Panc1 (cell line): ENCODE measurements around the gene HHAT. TPM values are rescaled to one million over a fixed set of nuclear protein-coding genes. Genes with fewer than 3 reads are reported as not detected.

Experiments
- ATAC-seq: fragments of 200-7000 bp; cut with Tn5 transposase; 2 replicates; pipeline ENCODE4 v1.9.1; 2020; ENCODE audit warnings: mild to moderate bottlenecking, moderate library complexity
- Bru-seq: library from RNA; stranded (reverse); fragments of 400-500 nt; gene quantifications from one replicate; lab custom pipeline; 2021; lab: Mats Ljungman, UMichigan
- BruChase-seq, 2 experiments: library from RNA; stranded (reverse); fragments of 400-500 nt; gene quantifications; one replicate each; lab custom pipeline; 2021; lab: Mats Ljungman, UMichigan
- BruUV-seq: library from RNA; stranded (reverse); fragments of 400-500 nt; replicated peaks from 2 replicates; lab custom pipeline; 2021; lab: Mats Ljungman, UMichigan
- CTCF ChIA-PET: fragments of 300-600 bp; sonication (Branson Sonifier 250); formaldehyde crosslinking; loops from one replicate; lab custom pipeline; 2022; ENCODE audit warnings: antibody characterized with exemption; lab: Charles Lee
- POLR2A ChIA-PET: fragments of 300-600 bp; sonication (Branson Sonifier 250); formaldehyde crosslinking; loops from one replicate; lab custom pipeline; 2022; ENCODE audit warnings: antibody characterized with exemption; lab: Charles Lee
- DNase-seq: peaks from one replicate; pipeline ENCODE4 v3.0.0-alpha.2; 2010; ENCODE audit warnings: low read depth, low spot score
- H3K27ac ChIP-seq: 2 replicates; pipeline ENCODE4 v1.5.1; 2011; ENCODE audit warnings: mild to moderate bottlenecking, low read length, inconsistent platforms
- H3K27me3 ChIP-seq: fragments of 200-500 bp; sonication (Bioruptor generic); 2 replicates; pipeline ENCODE4 v1.6.0; 2014; ENCODE audit warnings: low read length, inconsistent platforms; ENCODE audit not compliant: control insufficient read depth, insufficient read depth
- H3K36me3 ChIP-seq: fragments of 200-500 bp; sonication (Bioruptor generic); 2 replicates; pipeline ENCODE4 v1.5.1; 2014; ENCODE audit warnings: inconsistent platforms, mild to moderate bottlenecking, low read length, moderate library complexity; ENCODE audit not compliant: control insufficient read depth, insufficient read depth
- H3K4me1 ChIP-seq: 2 replicates; pipeline ENCODE4 v1.5.1; 2011; ENCODE audit warnings: inconsistent platforms, mild to moderate bottlenecking, low read length, moderate library complexity; ENCODE audit not compliant: control insufficient read depth, insufficient read depth
- H3K4me3 ChIP-seq, 2 experiments: 2 replicates each; pipeline ENCODE4 v1.5.1; 2011 to 2012; ENCODE audit warnings: low read depth in 2 of 2, low read length in 2 of 2, mild to moderate bottlenecking in 2 of 2, inconsistent platforms in 1 of 2, moderate library complexity in 1 of 2
- H3K9me3 ChIP-seq: fragments of 200-500 bp; sonication (Bioruptor generic); 2 replicates; pipeline ENCODE4 v1.5.1; 2014; ENCODE audit warnings: low read depth, mild to moderate bottlenecking, inconsistent platforms, low read length, moderate library complexity; ENCODE audit not compliant: control insufficient read depth, insufficient read depth
- CTCF ChIP-seq: fragments of 450-650 bp; IDR thresholded peaks from 2 replicates; pipeline ENCODE4 v1.5.1; 2017; ENCODE audit warnings: mild to moderate bottlenecking
- POLR2AphosphoS5 ChIP-seq: IDR thresholded peaks from 2 replicates; pipeline ENCODE4 v1.6.1; 2012; ENCODE audit warnings: mild to moderate bottlenecking, low read depth, low read length, moderate library complexity
- SIN3A ChIP-seq: IDR thresholded peaks from 2 replicates; pipeline ENCODE4 v1.6.1; 2012; ENCODE audit warnings: low read depth, mild to moderate bottlenecking, low read length, moderate library complexity, borderline replicate concordance; ENCODE audit not compliant: insufficient read depth
- TCF7L2 ChIP-seq: IDR thresholded peaks from 2 replicates; pipeline ENCODE4 v1.6.1; 2011; ENCODE audit warnings: mild to moderate bottlenecking, low read depth, low read length, inconsistent platforms
- in situ Hi-C: cut with HindIII; loops from 2 replicates; pipeline ENCODE4 v1.10.0; 2016; ENCODE audit warnings: low sequenced_read_pairs, low pct_unique_long_range_greater_than_20kb
- intact Hi-C: fragments of 100-400 bp; cut with micrococcal nuclease; formaldehyde crosslinking; loops from one replicate; pipeline ENCODE4 v1.10.0; 2022; ENCODE audit not compliant: unreplicated experiment
- long read RNA-seq: library from polyadenylated mRNA; unstranded; transcript quantifications from one replicate; pipeline ENCODE4 v2.0.0, GENCODE V29; 2021; ENCODE audit not compliant: unreplicated experiment
- polyA plus RNA-seq: library from polyadenylated mRNA; unstranded; fragments of >200 nt; gene quantifications from one replicate; pipeline ENCODE4 v1.2.1, GENCODE V29; 2012; ENCODE audit warnings: missing spikeins; ENCODE audit not compliant: insufficient read length
- total RNA-seq: library from RNA; stranded (reverse); gene quantifications from one replicate; pipeline ENCODE4 v1.2.1, GENCODE V29; 2021; ENCODE audit not compliant: unreplicated experiment
- TF ChIP-seq, protein P1 (sequence below), 2 experiments: IDR thresholded peaks; 2 replicates each; pipeline ENCODE4 v1.6.1; 2011 to 2012; ENCODE audit warnings: low read depth in 2 of 2, control low read depth in 1 of 2, low read length in 1 of 2, mild to moderate bottlenecking in 1 of 2, moderate library complexity in 1 of 2; ENCODE audit not compliant: insufficient read depth in 1 of 2

Gene HHAT
- total RNA-seq (2.3 TPM), Bru-seq, nascent RNA (percentile 40 among the genes with signal in this experiment), BruChase-seq, experiment 1, labeled RNA remaining after a 2-hour chase (percentile 35 among the genes with signal in this experiment), BruChase-seq, experiment 2, labeled RNA remaining after a 6-hour chase (percentile 34 among the genes with signal in this experiment)
- polyA plus RNA-seq, result 2.4 TPM
- long read RNA-seq, partial matches to known transcripts, result 7 of 11 reads
- long read RNA-seq, other reads (novel, unspliced or antisense), result 3 of 11 reads

GRCh38 chr1:210328746-210329503 is at the start of gene HHAT:
TSS of gene HHAT (plus strand) at chr1:210328902. CDS start at chr1:210348976, 20,074 bp downstream.
- in situ Hi-C loops (no loop called here), intact Hi-C loops (no loop called here)
- TF ChIP-seq SIN3A, result peak; percentile 34; the same call in 1 of the 2 replicates
- TF ChIP-seq CTCF, result peak; percentile 36; the same call in 1 of the 2 replicates
- TF ChIP-seq, protein P1, sequence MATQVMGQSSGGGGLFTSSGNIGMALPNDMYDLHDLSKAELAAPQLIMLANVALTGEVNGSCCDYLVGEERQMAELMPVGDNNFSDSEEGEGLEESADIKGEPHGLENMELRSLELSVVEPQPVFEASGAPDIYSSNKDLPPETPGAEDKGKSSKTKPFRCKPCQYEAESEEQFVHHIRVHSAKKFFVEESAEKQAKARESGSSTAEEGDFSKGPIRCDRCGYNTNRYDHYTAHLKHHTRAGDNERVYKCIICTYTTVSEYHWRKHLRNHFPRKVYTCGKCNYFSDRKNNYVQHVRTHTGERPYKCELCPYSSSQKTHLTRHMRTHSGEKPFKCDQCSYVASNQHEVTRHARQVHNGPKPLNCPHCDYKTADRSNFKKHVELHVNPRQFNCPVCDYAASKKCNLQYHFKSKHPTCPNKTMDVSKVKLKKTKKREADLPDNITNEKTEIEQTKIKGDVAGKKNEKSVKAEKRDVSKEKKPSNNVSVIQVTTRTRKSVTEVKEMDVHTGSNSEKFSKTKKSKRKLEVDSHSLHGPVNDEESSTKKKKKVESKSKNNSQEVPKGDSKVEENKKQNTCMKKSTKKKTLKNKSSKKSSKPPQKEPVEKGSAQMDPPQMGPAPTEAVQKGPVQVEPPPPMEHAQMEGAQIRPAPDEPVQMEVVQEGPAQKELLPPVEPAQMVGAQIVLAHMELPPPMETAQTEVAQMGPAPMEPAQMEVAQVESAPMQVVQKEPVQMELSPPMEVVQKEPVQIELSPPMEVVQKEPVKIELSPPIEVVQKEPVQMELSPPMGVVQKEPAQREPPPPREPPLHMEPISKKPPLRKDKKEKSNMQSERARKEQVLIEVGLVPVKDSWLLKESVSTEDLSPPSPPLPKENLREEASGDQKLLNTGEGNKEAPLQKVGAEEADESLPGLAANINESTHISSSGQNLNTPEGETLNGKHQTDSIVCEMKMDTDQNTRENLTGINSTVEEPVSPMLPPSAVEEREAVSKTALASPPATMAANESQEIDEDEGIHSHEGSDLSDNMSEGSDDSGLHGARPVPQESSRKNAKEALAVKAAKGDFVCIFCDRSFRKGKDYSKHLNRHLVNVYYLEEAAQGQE (IDR thresholded peaks at IDR 0.05; ENCODE audit: insufficient read depth in 1 of 2, low read depth in 2 of 2, low read length in 1 of 2), result no peak
- peak; percentile 43; the same call in 1 of the 2 replicates for TF ChIP-seq POLR2AphosphoS5
- TF ChIP-seq TCF7L2, result no peak
- Histone ChIP-seq H3K4me1 (no peaks in the 10 kb centered on the region), H3K9me3 (no peaks in the 10 kb centered on the region), H3K4me3 (peak within 1 kb of the TSS; percentile 75 to 90), H3K27me3 (no peaks in the 10 kb centered on the region), H3K27ac (peak within 1 kb of the TSS; percentile 81), H3K36me3 (no peaks in the 10 kb centered on the region)
- no TSS peak for BruUV-seq
- no peak for DNase-seq
- ATAC-seq, result peak; percentile 96
- POLR2A ChIA-PET, result no interaction called here
- CTCF ChIA-PET, result no interaction called here

DNA sequence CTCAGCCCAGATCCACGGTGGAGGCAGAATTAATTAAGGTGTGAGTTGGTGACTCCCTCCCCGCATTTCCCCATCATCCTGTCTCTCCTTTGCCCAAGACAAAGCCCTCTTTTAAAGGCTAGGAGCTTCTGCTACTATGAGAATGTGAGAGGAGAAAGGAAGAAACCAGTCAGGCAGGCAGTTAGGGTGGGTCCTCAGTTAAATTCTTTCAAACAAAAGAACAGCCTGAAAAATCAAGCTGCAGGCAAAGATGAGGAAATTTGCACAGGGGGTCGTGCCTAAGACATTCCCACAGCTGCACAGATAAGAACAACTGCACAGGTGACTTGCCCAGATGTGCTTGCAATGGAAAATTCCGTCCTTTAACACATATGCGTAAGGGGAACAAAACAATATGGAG is 48.5 kb upstream of the HHAT start:
- ChIA-PET POLR2A (no interaction called here), CTCF (no interaction called here)
- no peaks in the 10 kb centered on the region for H3K4me1 ChIP-seq
- H3K27ac ChIP-seq, result no peak overlapping the region
- H3K4me3 ChIP-seq, result no peak overlapping the region
- TF ChIP-seq TCF7L2 (no peak), POLR2AphosphoS5 (no peak), SIN3A (no peak), CTCF (no peak)
- TF ChIP-seq, protein P1 (IDR thresholded peaks at IDR 0.05; ENCODE audit: insufficient read depth in 1 of 2, low read depth in 2 of 2, low read length in 1 of 2), result no peak
- in situ Hi-C loops (no loop called here), intact Hi-C loops (no loop called here)
- no peaks in the 10 kb centered on the region for H3K27me3 ChIP-seq
- ATAC-seq (no peak), DNase-seq (no peak)
- BruUV-seq, result no TSS peak
- peaks cover 16% of the 10 kb centered on the region; the same call in 1 of the 2 replicates for H3K9me3 ChIP-seq
- H3K36me3 ChIP-seq, result no peaks in the 10 kb centered on the region
